Astrocyte (in vitro differentiated cells and primary cell): ENCODE data around the gene LMX1B. TPM values are rescaled to one million over a fixed set of nuclear protein-coding genes. Genes with fewer than 3 reads are reported as not detected.

ENCODE experiments used
- DNase-seq: peaks from one replicate; pipeline ENCODE4 v3.0.0-alpha.2; 2010; ENCODE audit warnings: low read depth
- FAIRE-seq: peaks from 2 replicates; lab custom pipeline; 2011; peaks lifted over from hg19 to GRCh38; lab: Jason Lieb, UNC
- H2AFZ ChIP-seq: 2 replicates; pipeline ENCODE4 v1.6.0; 2012; ENCODE audit warnings: low read depth, low read length, inconsistent platforms
- H3K27ac ChIP-seq: 2 replicates; pipeline ENCODE4 v1.5.1; 2011; ENCODE audit warnings: low read depth, low read length, inconsistent platforms
- H3K27me3 ChIP-seq: 2 replicates; pipeline ENCODE4 v1.6.0; 2011; ENCODE audit warnings: low read length, inconsistent platforms; ENCODE audit not compliant: insufficient read depth
- H3K36me3 ChIP-seq: 2 replicates; pipeline ENCODE4 v1.5.1; 2011; ENCODE audit warnings: low read length, inconsistent platforms; ENCODE audit not compliant: insufficient read depth
- H3K4me1 ChIP-seq: 2 replicates; pipeline ENCODE4 v1.5.1; 2011; ENCODE audit warnings: low read length, inconsistent platforms; ENCODE audit not compliant: insufficient read depth
- H3K4me2 ChIP-seq: 2 replicates; pipeline ENCODE4 v1.6.0; 2012; ENCODE audit warnings: low read length, inconsistent platforms
- H3K4me3 ChIP-seq: 2 replicates; pipeline ENCODE4 v1.5.1; 2011; ENCODE audit warnings: low read depth, mild to moderate bottlenecking, low read length, inconsistent platforms; ENCODE audit not compliant: insufficient read depth
- H3K79me2 ChIP-seq: 2 replicates; pipeline ENCODE4 v1.6.0; 2012; ENCODE audit warnings: mild to moderate bottlenecking, low read length, inconsistent platforms; ENCODE audit not compliant: insufficient read depth
- H3K9ac ChIP-seq: 2 replicates; pipeline ENCODE4 v1.6.0; 2012; ENCODE audit warnings: mild to moderate bottlenecking, low read length, inconsistent platforms
- H3K9me3 ChIP-seq: 2 replicates; pipeline ENCODE4 v1.5.1; 2012; ENCODE audit warnings: low read depth, mild to moderate bottlenecking, low read length, inconsistent platforms; ENCODE audit not compliant: insufficient read depth
- H4K20me1 ChIP-seq: 2 replicates; pipeline ENCODE4 v1.6.0; 2012; ENCODE audit warnings: low read length, inconsistent platforms; ENCODE audit not compliant: insufficient read depth
- H3K27ac Mint-ChIP-seq: one replicate; pipeline ENCODE4 v1.8.0; 2021; ENCODE audit warnings: mild to moderate bottlenecking, mixed read lengths; ENCODE audit not compliant: unreplicated experiment
- H3K27me3 Mint-ChIP-seq: one replicate; pipeline ENCODE4 v1.8.0; 2021; ENCODE audit warnings: low read depth, mixed read lengths; ENCODE audit not compliant: unreplicated experiment
- H3K36me3 Mint-ChIP-seq: one replicate; pipeline ENCODE4 v1.8.0; 2021; ENCODE audit warnings: low read depth, mixed read lengths; ENCODE audit not compliant: unreplicated experiment
- H3K4me1 Mint-ChIP-seq: one replicate; pipeline ENCODE4 v1.8.0; 2021; ENCODE audit warnings: low read depth, mixed read lengths; ENCODE audit not compliant: unreplicated experiment
- H3K4me3 Mint-ChIP-seq: one replicate; pipeline ENCODE4 v1.8.0; 2021; ENCODE audit warnings: mild to moderate bottlenecking, moderate library complexity, mixed read lengths; ENCODE audit not compliant: unreplicated experiment
- H3K9me3 Mint-ChIP-seq: one replicate; pipeline ENCODE4 v1.8.0; 2021; ENCODE audit warnings: mild to moderate bottlenecking, mixed read lengths; ENCODE audit not compliant: unreplicated experiment
- CTCF ChIP-seq: IDR thresholded peaks from 2 replicates; pipeline ENCODE4 v1.5.1; 2011; ENCODE audit warnings: low read depth, mild to moderate bottlenecking, inconsistent platforms, low read length, moderate library complexity; ENCODE audit not compliant: insufficient read depth
- EZH2 ChIP-seq: IDR thresholded peaks from 2 replicates; pipeline ENCODE4 v1.6.1; 2012; ENCODE audit warnings: mild to moderate bottlenecking, low read length, inconsistent platforms; ENCODE audit not compliant: insufficient read depth
- total RNA-seq: library from RNA; stranded (reverse); gene quantifications from 2 replicates; pipeline ENCODE4 v1.2.1, GENCODE V29; 2021

LMX1B gene
- total RNA-seq, 1 donor from 2014 or later, result 0.45 TPM

- Histone ChIP-seq H3K4me2 (no peak overlapping the region), H4K20me1 (no peaks in the 10 kb centered on the region), H2AFZ (no peak overlapping the region), H3K36me3 (no peaks in the 10 kb centered on the region), H3K9me3 (peaks cover 6% of the 10 kb centered on the region), H3K4me1 (peaks cover 9% of the 10 kb centered on the region), H3K27ac (no peak overlapping the region), H3K4me3 (no peak overlapping the region), H3K79me2 (no peaks in the 10 kb centered on the region), H3K27me3 (peaks cover 22% of the 10 kb centered on the region), H3K9ac (no peak overlapping the region)
- Mint-ChIP-seq H3K4me1 (peaks cover 18% of the 10 kb centered on the region), H3K27me3 (peaks cover 14% of the 10 kb centered on the region), H3K9me3 (no peaks in the 10 kb centered on the region), H3K36me3 (peaks cover 3% of the 10 kb centered on the region), H3K4me3 (peak overlapping the region; percentile 79), H3K27ac (no peak overlapping the region)
- FAIRE-seq (no peak), DNase-seq (no peak)
- no peak for TF ChIP-seq CTCF
- TF ChIP-seq EZH2, result no peak
Observed at GRCh38 chr9:126721564-126721981, 107.8 kb downstream of the LMX1B start.

DNA sequence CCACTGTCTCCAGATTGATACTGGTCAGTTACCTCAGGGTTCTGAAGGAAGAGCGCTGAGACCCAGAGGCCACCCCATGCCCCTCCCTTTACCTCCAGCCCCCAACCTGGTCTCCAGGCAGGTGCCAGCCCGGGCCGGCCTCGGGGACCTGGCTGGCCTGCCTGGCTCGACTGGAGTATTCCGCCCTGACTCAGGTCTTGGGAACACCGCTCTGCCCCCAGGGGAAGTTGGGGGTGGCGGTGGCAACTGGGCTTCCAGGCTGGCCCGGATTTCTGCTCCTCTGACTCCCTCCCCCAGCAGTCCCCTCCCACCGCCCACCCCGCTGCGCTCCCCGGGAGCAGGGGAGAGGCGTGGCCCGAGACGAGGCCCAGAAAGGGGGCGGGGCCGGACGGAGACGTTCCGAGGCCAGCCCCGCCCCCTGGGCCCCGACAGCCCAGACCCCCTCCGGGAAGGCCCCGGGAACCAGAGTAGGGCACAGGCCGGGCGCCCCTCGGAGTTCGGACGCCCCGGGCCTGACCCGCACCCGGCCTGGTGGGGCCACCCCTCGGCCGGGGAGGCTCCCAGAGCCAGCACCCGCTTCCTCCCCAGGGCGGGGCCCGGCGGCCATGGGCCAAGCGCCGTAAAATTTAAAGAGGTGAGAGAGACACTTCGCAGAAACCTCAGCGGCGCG is 108.7 kb downstream of the LMX1B start:
- no peak for TF ChIP-seq CTCF
- TF ChIP-seq EZH2, result no peak
- Histone ChIP-seq H3K4me2 (peak overlapping the region; percentile 81), H3K79me2 (no peaks in the 10 kb centered on the region), H2AFZ (peak overlapping the region; percentile 60), H3K27me3 (peaks cover 22% of the 10 kb centered on the region), H3K9me3 (peaks cover 6% of the 10 kb centered on the region), H3K36me3 (no peaks in the 10 kb centered on the region), H3K4me1 (peaks cover 9% of the 10 kb centered on the region), H3K27ac (no peak overlapping the region), H3K9ac (peak overlapping the region; percentile 46), H3K4me3 (peak overlapping the region; percentile 48), H4K20me1 (no peaks in the 10 kb centered on the region)
- no peak for FAIRE-seq
- peak overlapping the region; percentile 79 for H3K4me3 Mint-ChIP-seq
- DNase-seq, result peak; percentile 21
- H3K9me3 Mint-ChIP-seq, result no peaks in the 10 kb centered on the region
- peaks cover 13% of the 10 kb centered on the region for H3K27me3 Mint-ChIP-seq
- no peak overlapping the region for H3K27ac Mint-ChIP-seq
- peaks cover 18% of the 10 kb centered on the region for H3K4me1 Mint-ChIP-seq
- peaks cover 3% of the 10 kb centered on the region for H3K36me3 Mint-ChIP-seq
